ENCODE measurements around the gene KLRF1. TPM values are rescaled to one million over a fixed set of nuclear protein-coding genes. Genes with fewer than 3 reads are reported as not detected.

KLRF1 gene
- total RNA-seq, 1 experiment from 2014 or later, result not detected

GRCh38 chr12:9820281-9820930, 6.9 kb upstream of the KLRF1 start:
- Histone ChIP-seq H2BK12ac (ENCODE audit: insufficient read length, low read depth, low read length) (no peak overlapping the region), H2BK20ac (ENCODE audit: low read depth, low read length, poor library complexity, severe bottlenecking) (no peak overlapping the region), H3K9me3 (ENCODE audit: control insufficient read depth, low read depth, low read length) (no peaks in the 10 kb centered on the region), H3K56ac (ENCODE audit: insufficient read length, low read depth, low read length) (no peak overlapping the region), H3K4ac (ENCODE audit: low read depth, low read length) (no peak overlapping the region), H4K8ac (replicated peaks; ENCODE audit: insufficient read length, low read depth, low read length) (no peak overlapping the region), H2AFZ (ENCODE audit: low read length) (no peak overlapping the region), H3K14ac (ENCODE audit: insufficient read depth, low read length) (no peak overlapping the region), H4K91ac (ENCODE audit: insufficient read length, low read depth, low read length) (no peak overlapping the region), H3K4me1 (ENCODE audit: insufficient read depth, low read length) (no peaks in the 10 kb centered on the region), H2AK5ac (ENCODE audit: insufficient read length, low read length) (no peak overlapping the region), H3T11ph (ENCODE audit: low read length) (no peak overlapping the region), H3K18ac (ENCODE audit: insufficient read length, low read depth, low read length) (no peak overlapping the region), H3K79me1 (ENCODE audit: insufficient read depth, low read depth, low read length, poor library complexity, severe bottlenecking) (no peaks in the 10 kb centered on the region), H2BK120ac (ENCODE audit: low read depth, low read length, poor library complexity, severe bottlenecking) (no peak overlapping the region), H3K27me3 (ENCODE audit: insufficient read depth, low read length) (no peaks in the 10 kb centered on the region), H2BK5ac (ENCODE audit: insufficient read length, low read length) (no peak overlapping the region), H4K5ac (ENCODE audit: insufficient read length, low read depth, low read length) (no peak overlapping the region), H4K20me1 (ENCODE audit: control insufficient read depth, insufficient read depth, insufficient read length) (no peaks in the 10 kb centered on the region), H3K4me2 (ENCODE audit: insufficient read depth, insufficient read length, low read length) (no peak overlapping the region), H3K79me2 (ENCODE audit: insufficient read depth, low read length) (no peaks in the 10 kb centered on the region), H3K9ac (ENCODE audit: extremely low read depth, insufficient read length, low read length) (no peak overlapping the region), H3K23me2 (ENCODE audit: insufficient read length, low read depth, low read length, poor library complexity, severe bottlenecking) (no peaks in the 10 kb centered on the region), H3K27ac (ENCODE audit: insufficient read length, low read depth, low read length) (no peak overlapping the region), H2BK15ac (ENCODE audit: low read depth, low read length) (no peak overlapping the region), H3K23ac (ENCODE audit: insufficient read length, low read depth, low read length) (no peak overlapping the region)
- H3K36me3 Mint-ChIP-seq (ENCODE audit: insufficient read depth in 1 of 3, low read depth in 3 of 3), result no peaks in the 10 kb centered on the region
- H3K27me3 Mint-ChIP-seq (ENCODE audit: low read depth), result peaks cover 5% of the 10 kb centered on the region
- H3K4me3 Mint-ChIP-seq, result no peak overlapping the region
- H3K9me3 Mint-ChIP-seq, result no peaks in the 10 kb centered on the region
- DNase-seq, result no peak
- no peaks in the 10 kb centered on the region; a peak in 1 of 4 replicates for H3K4me1 Mint-ChIP-seq
- TF ChIP-seq CTCF (conservative IDR thresholded peaks at IDR 0.05), result no peak
- no CpG with 5 or more reads among the region's 9 CpGs for WGBS (ENCODE audit: extremely low coverage, insufficient read length, low lambda C conversion rate)
- H3K27ac Mint-ChIP-seq, result no peak overlapping the region
